ENCODE measurements around the gene TMEM144.

TMEM144 gene

GRCh38 chr4:158297866-158298265 lies 87.6 kb downstream of the TMEM144 start:
- no peak for DNase-seq (ENCODE audit: low read depth)

DNA sequence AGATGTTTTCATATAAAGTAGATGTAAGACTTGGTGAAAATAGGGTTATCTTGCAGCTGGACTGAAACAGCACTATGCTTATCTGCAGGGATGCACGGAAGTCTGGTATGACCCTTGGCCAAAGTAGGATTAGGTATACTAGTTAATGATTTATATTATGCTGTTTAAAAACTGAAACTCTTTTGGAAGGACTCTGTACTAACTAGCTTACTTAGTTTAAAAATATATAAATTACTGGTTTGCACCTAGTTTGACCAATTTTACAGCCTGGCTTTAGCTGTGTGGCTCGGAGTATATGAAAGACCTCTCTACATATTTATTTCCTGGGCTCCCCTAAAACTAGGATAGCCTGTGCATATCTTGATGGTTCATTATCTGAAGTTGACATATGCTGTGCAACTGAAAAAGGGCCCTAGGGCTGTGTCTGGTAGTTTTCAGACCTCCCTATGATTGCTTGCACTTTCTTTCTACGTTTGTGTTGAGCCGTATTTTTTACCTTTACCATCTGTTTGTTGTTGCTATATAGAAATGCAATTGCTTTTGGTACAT lies 89.2 kb downstream of the TMEM144 start:
- DNase-seq (ENCODE audit: low read depth) = no peak

GRCh38 chr4:158300012-158300411 lies 89.7 kb downstream of the TMEM144 start:
- no peak for DNase-seq (ENCODE audit: low read depth)

DNA sequence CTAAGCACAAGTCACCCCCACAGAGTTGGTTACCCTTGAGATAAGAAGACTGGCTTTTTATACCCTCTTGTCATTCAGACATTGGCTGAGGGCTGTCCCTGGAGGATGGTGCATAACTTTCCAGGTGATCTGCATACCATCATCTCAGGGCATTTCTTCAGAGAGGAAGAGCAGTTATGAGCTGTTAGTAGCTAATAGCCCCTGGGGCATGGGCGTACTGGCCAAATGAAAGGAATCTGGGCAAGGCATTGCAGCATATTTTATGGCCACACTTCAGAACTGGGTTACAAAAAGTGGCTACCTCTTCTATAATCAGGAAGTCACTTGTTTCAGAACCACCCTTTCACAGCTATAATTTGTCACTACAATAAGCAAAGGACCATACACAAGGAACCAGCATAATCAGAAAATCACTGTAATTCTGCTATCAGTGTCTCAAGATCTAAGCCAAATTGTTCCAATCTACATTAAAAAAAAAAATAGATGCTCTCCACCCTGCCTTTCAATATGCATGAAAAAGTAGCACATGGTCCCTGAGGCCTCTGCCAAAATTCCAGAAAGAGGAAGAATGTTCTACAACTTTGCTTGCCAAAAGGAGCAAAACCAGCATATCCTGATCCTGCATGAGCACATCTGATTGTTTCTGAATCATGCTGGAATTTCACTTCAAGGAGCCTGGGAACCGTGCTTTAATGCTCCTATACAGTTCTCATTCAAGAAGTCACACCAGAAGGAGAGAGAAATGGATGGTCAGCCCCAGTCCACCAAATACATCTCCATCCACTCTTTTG lies 92.0 kb downstream of the TMEM144 start:
- no peak for DNase-seq (ENCODE audit: low read depth)

DNA sequence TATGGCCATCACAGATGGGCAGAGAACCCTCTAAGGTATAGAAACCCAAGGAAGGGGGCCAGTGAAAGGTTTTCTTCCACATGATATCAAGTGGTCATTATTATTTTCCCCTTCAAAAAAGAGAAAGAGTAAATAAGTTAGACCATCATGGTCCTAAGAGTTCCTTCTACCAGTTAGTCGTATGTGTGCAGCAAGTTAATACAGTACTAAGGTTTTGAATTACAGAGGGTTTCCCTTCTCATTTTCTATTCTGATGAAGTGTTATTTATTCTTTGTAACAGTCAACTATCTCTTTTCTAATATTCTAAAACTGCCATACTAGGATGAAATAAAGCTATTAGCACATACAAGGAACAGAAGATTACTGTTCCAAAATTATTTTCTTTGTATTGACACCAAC lies 94.4 kb downstream of the TMEM144 start:
- DNase-seq (ENCODE audit: low read depth) = no peak
